Ovary (tissue), 9 donors: ENCODE results near the gene RMC1. TPM values are rescaled to one million over a fixed set of nuclear protein-coding genes. Genes with fewer than 3 reads are reported as not detected.

Experiments used
- DNase-seq, 5 donors: peaks; one replicate each; pipeline ENCODE4 v3.0.0-alpha.2; 2019 to 2020
- H3K27ac ChIP-seq, 2 donors: fragments of 200-600 bp; one replicate each; pipeline versions ENCODE4 v1.5.1 to v1.8.0; 2019 to 2022
- H3K27me3 ChIP-seq: fragments of 200-600 bp; one replicate; pipeline ENCODE4 v1.8.0; 2022
- H3K36me3 ChIP-seq: fragments of 200-600 bp; sonication (generic); one replicate; pipeline ENCODE4 v1.5.1; 2019
- H3K4me1 ChIP-seq: one replicate; pipeline ENCODE4 v1.8.1; 2013; ENCODE audit warnings: mild to moderate bottlenecking, moderate library complexity; ENCODE audit not compliant: insufficient read depth
- H3K4me3 ChIP-seq: fragments of 200-600 bp; sonication (generic); one replicate; pipeline ENCODE4 v1.5.1; 2017
- H3K9me3 ChIP-seq, 2 donors: fragments of 200-600 bp in 1 of 2; sonication (generic) in 1 of 2; one replicate each; pipeline versions ENCODE4 v1.5.1 to v1.8.1; 2013 to 2019; ENCODE audit warnings: mild to moderate bottlenecking in 1 of 2, moderate library complexity in 1 of 2
- CTCF ChIP-seq, 3 donors: fragments of 450-650 bp in 2 of 3; fragments of 200-600 bp in 1 of 3; IDR thresholded peaks; one replicate each; pipeline versions ENCODE4 v1.5.1 to v1.8.0; 2016 to 2022; ENCODE audit warnings: antibody characterized with exemption in 3 of 3, mild to moderate bottlenecking in 1 of 3
- EP300 ChIP-seq: sonication (generic); formaldehyde crosslinking; IDR thresholded peaks from one replicate; pipeline ENCODE4 v1.6.1; 2017; ENCODE audit warnings: antibody characterized with exemption
- POLR2A ChIP-seq: fragments of 450-650 bp; IDR thresholded peaks from one replicate; pipeline ENCODE4 v1.6.1; 2017; ENCODE audit warnings: antibody characterized with exemption, mild to moderate bottlenecking, moderate library complexity
- WGBS, 3 donors: extraction: QIAGEN DNeasy Blood & Tissue Kit in 1 of 3; methylation state at CpG; one replicate each; pipeline versions ENCODE4 v1.1.5 to v1.1.7; 2013 to 2017; 5-methylcytosine and 5-hydroxymethylcytosine counted together
- intact Hi-C, 4 donors: fragments of 100-400 bp; cut with DNase I; formaldehyde crosslinking; loops; one replicate each; pipeline versions ENCODE4 v1.11.0 to v1.15.1; 2022 to 2023
- polyA plus RNA-seq, 2 donors: library from polyadenylated mRNA; stranded (reverse); fragments of 200-250 nt in 1 of 2; fragments of 350-450 nt in 1 of 2; fragmentation: Illumina TruSeq in 1 of 2; extraction: RNeasy Lipid Tissue Mini Kit (QIAGEN cat#74804) in 1 of 2; gene quantifications; one replicate each; pipeline ENCODE4 v1.2.3, GENCODE V29; 2013 to 2014
- total RNA-seq, 7 donors: library from RNA; depleted of rRNA in 2 of 7; stranded (reverse); fragments of >200 nt in 2 of 7; fragmentation: NEBNext Ultra II Directional in 3 of 7; extraction: Animal tissue kit (Norgen Biotek cat#: 25700) in 3 of 7; gene quantifications; one replicate each; pipeline versions ENCODE4 v1.1.0 to v1.2.4, GENCODE V29; 2016 to 2023
- donor health status: DM: no; HTN: no; CAD: no; lungs with moderate emphysema.
- donor health status: DM: no; HTN: no; CAD: no.
- donor health status: Bipolar disorder and iron deficiency.
- donor health status: DM: yes; HTN: yes; CAD: no.
- donor health status: DM: no; HTN: no; CAD: no.
- donor health status: DM: yes; HTN: yes; CAD: no.

RMC1 gene
- total and polyA plus RNA-seq, 9 donors = 15.0 to 29.5 (median 22.1) TPM

GRCh38 chr18:23542461-23542860 lies 39.1 kb downstream of the RMC1 start:
- no peak for DNase-seq
- no peaks in the 10 kb centered on the region for H3K27me3 ChIP-seq
- no peaks in the 10 kb centered on the region for H3K9me3 ChIP-seq
- WGBS, 3 donors = 83 to 92% (median 92%) methylated on average over 2 of the region's 2 CpGs
- H3K4me3 ChIP-seq = no peak overlapping the region
- peaks cover 7% of the 10 kb centered on the region for H3K4me1 ChIP-seq
- no peak for TF ChIP-seq POLR2A
- TF ChIP-seq EP300 = no peak
- no peak for TF ChIP-seq CTCF (IDR thresholded peaks at IDR 0.05)
- intact Hi-C loops = no loop called here
- H3K27ac ChIP-seq = no peak overlapping the region
- no peaks in the 10 kb centered on the region for H3K36me3 ChIP-seq

GRCh38 chr18:23545247-23545789 lies 42.0 kb downstream of the RMC1 start:
- H3K4me1 ChIP-seq = peaks cover 3% of the 10 kb centered on the region
- H3K27ac ChIP-seq = no peak overlapping the region
- TF ChIP-seq EP300 = no peak
- TF ChIP-seq CTCF (IDR thresholded peaks at IDR 0.05) = no peak
- TF ChIP-seq POLR2A = no peak
- no peak overlapping the region for H3K4me3 ChIP-seq
- no peaks in the 10 kb centered on the region for H3K36me3 ChIP-seq
- no peaks in the 10 kb centered on the region for H3K9me3 ChIP-seq
- H3K27me3 ChIP-seq = no peaks in the 10 kb centered on the region
- 94 to 96% (median 95%) methylated on average over 13 of the region's 13 CpGs for WGBS, 3 donors
- no peak for DNase-seq
- intact Hi-C loops = no loop called here

GRCh38 chr18:23547306-23547705 lies 44.0 kb downstream of the RMC1 start:
- Histone ChIP-seq H3K4me1 (no peaks in the 10 kb centered on the region), H3K27me3 (no peaks in the 10 kb centered on the region), H3K27ac (no peak overlapping the region), H3K36me3 (no peaks in the 10 kb centered on the region), H3K9me3 (no peaks in the 10 kb centered on the region), H3K4me3 (no peak overlapping the region)
- DNase-seq = no peak
- intact Hi-C loops = no loop called here
- WGBS, 3 donors = 79 to 90% (median 79%) methylated on average over 3 of the region's 3 CpGs
- no peak for TF ChIP-seq EP300
- TF ChIP-seq CTCF (IDR thresholded peaks at IDR 0.05) = no peak
- no peak for TF ChIP-seq POLR2A

- no peak for DNase-seq
- intact Hi-C loops = no loop called here
- Histone ChIP-seq H3K4me1 (no peaks in the 10 kb centered on the region), H3K27ac (no peak overlapping the region), H3K4me3 (no peak overlapping the region), H3K36me3 (no peaks in the 10 kb centered on the region), H3K27me3 (no peaks in the 10 kb centered on the region), H3K9me3 (no peaks in the 10 kb centered on the region)
- 61 to 84% (median 77%) methylated on average over 3 of the region's 3 CpGs for WGBS, 3 donors
- TF ChIP-seq POLR2A = no peak
- no peak for TF ChIP-seq EP300
- TF ChIP-seq CTCF (IDR thresholded peaks at IDR 0.05) = no peak
Observed at GRCh38 chr18:23547846-23548245, 44.5 kb downstream of the RMC1 start.
